Erythroblast (primary cell): ENCODE data around the gene RDH13.
"Not testable (repeated sequence)": the region's sequence is repeated elsewhere in the genome, so short reads cannot be mapped to it uniquely, and the experiment has no call there.

Source experiments
- DNase-seq, 2 experiments: peaks; one replicate each; lab custom pipeline; 2025; lab: John Stamatoyannopoulos, UW
- GATA1 ChIP-seq: IDR thresholded peaks from 2 replicates; pipeline ENCODE4 v1.6.1; 2011; ENCODE audit warnings: low read depth, mild to moderate bottlenecking, control low read depth, low read length, moderate library complexity
- POLR2A ChIP-seq: IDR thresholded peaks from 2 replicates; pipeline ENCODE4 v1.6.1; 2011; ENCODE audit warnings: mild to moderate bottlenecking, low read length

The RDH13 gene

GRCh38 chr19:55077106-55077505 lies 14.2 kb upstream of the RDH13 start:
- no peak for DNase-seq
- TF ChIP-seq POLR2A: no peak
- TF ChIP-seq GATA1: no peak

- DNase-seq: no peak
- TF ChIP-seq POLR2A: no peak
- no peak for TF ChIP-seq GATA1
Measured at GRCh38 chr19:55076321-55076720, 13.4 kb upstream of the RDH13 start.

DNA sequence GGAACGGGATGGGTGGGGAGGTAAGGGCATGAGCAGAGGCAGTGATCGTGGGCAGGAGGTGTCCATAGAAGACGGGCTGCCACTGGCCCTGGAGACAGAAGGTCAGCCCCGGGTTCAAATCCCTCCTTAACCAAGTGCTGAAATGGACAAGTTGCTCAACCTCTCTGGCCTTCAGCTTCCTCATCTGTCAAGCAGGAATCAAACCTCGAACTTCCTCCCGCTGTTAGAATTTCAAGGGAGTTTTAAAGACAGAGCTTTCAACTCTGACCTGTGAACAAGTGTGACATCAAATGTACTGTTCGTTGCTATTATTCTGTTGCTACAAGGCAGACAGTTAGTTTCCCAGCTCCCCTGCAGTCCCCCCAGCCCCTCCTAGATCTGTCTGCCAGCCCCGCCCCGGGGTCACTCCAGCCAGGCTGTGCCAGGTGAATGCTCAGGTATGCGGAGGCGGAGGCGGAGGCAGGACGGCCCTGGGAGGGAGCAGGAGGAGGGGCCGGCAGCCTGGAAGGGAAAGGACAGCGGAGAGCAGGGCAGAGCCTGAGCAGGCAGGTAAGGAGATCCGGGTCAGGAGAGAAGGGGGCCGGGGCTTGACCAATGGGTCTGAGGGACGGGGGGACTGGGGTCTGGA lies 12.5 kb upstream of the RDH13 start, which contains the start of gene EPS8L1:
Gene EPS8L1, plus strand, starts transcription at position 499 of the 628 bp plus-strand sequence. CDS start 576 bp downstream, outside the sequence.
- DNase-seq: no peak
- no peak for TF ChIP-seq GATA1
- no peak for TF ChIP-seq POLR2A

DNA sequence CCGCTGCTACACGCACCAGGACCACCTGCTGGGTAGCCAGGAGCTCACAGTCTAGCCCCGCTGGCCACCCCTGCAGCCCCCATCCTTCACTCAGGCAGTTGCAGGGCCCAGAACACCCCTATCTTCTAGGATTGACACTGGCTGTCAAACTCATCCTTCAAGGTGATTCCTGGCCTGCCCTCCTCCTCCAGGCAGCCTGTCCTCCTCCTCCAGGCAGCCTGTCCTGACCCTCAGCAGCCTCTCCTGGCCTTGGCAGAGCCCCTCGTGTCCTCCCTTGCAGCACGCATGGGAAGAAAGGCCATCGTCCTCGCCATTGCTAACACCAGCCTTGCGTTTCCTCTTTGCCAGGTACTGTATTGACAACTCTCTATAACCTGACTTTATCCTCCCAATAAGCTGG lies 9.0 kb upstream of the RDH13 start:
- DNase-seq: no peak
- TF ChIP-seq GATA1 (no peak), POLR2A (no peak)

- DNase-seq: peak in 1 of 2 experiments; percentile 27
- TF ChIP-seq POLR2A (no peak), GATA1 (no peak)
Measured at GRCh38 chr19:55071129-55071502, 8.2 kb upstream of the RDH13 start.

DNA sequence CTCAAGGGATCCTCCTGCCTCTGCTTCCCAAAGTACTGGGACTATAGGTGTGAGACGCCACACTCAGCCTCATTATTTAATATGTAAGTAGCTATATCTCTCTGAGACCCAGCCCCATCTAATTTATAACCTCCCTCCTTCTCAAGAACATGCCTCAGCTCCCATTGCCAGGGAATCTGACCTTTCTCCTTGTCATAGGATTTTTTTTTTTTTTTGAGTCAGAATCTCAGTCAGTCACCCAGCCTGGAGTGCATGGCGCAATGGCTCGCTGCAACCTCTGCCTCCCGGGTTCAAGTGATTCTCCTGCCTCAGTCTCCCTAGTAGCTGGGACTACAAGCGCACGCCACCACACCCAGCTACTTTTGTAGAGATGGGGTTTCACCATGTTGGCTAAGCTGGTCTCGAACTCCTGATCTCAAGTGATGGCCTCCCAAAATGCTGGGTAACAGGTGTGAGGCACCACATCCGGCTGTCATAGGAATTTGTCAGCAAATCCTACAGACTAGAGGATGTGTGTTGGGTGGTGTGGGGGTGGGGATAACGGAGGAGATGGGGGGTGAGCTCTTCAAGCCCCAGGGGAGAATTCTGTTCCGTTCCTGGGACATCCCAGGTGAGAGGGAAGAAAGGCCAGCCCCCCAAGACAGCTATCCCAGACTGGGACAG lies 7.6 kb upstream of the RDH13 start:
- no peak for DNase-seq
- no peak for TF ChIP-seq GATA1
- TF ChIP-seq POLR2A: no peak

DNA sequence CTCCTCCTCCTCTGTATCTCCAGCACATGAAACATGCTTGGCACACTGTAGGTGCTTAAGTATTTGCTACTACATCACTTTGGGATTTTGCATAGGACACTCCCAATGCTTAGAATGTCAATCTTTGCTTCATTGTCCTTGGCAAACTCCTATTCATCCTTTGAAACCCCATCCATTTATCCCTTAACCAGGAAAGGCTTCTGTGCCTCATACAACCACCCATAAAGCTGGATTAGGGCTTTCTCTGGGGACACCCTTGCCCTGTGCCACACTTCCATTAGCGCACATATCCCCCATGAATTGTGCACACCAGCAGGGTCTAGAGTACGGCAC lies 6.9 kb upstream of the RDH13 start:
- no peak for TF ChIP-seq GATA1
- no peak for TF ChIP-seq POLR2A
- no peak for DNase-seq

DNA sequence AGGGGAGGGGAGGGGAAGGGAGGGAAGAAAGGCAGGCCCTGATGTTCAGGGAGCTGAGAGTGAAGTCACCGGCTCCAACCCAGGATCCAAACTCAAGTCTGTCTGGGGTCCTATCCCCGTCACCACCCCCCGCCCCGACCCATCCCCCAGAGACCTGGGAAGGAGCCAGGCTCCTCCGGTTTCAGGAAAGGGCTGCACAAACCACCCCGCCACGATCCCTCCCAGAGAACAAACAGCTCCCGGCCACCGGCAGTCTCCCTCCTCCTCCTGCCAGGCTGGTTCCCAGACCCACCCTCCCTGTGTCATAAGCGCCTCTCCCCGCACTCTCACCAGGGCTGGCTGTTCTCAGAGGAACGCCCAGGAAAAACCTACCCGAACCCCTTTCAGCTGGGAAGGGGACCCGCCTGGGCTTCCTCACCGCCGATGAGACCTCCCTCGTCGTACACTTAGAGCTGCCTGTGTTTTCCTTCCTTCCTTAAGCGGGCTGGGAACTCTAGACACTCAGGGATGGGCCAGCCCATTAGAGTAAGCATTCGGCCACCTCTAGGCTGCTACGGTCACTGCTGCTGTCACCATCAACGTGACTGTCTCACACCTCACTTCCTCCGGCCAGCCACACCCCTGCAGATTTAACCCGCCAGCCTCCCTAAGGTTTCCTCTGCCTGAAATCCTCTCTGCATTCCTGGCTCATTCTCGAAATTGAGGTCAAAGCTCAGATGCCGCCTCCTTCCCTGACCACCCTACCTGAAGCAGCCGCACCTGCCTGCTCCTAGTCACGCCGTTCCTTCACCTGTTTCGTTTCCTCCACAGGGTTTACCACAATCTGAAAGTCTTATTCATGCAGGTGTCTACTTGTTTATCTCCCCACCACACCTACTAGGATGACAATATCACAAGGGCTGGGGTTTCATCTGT lies 6.3 kb upstream of the RDH13 start:
- no peak for DNase-seq
- no peak for TF ChIP-seq POLR2A
- TF ChIP-seq GATA1: no peak

- DNase-seq: no peak
- TF ChIP-seq POLR2A (no peak), GATA1 (no peak)
Measured at GRCh38 chr19:55067869-55068268, 4.9 kb upstream of the RDH13 start.

GRCh38 chr19:55066107-55066709 lies 3.3 kb upstream of the RDH13 start:
- TF ChIP-seq GATA1 (no peak), POLR2A (no peak)
- DNase-seq: no peak

- not testable (repeated sequence) for DNase-seq
Measured at GRCh38 chr19:55065516-55065915, 2.6 kb upstream of the RDH13 start.

- DNase-seq: no peak
- TF ChIP-seq GATA1 (no peak), POLR2A (no peak)
Measured at GRCh38 chr19:55063492-55063843, 520 bp upstream of the RDH13 start.

GRCh38 chr19:55060287-55060686 lies 2.7 kb downstream of the RDH13 start:
- DNase-seq: not testable (repeated sequence)
